MM.1S (cell line): ENCODE data around the gene CCHCR1.

ENCODE experiments used
- DNase-seq: peaks from one replicate; pipeline ENCODE4 v3.0.0-alpha.2; 2015
- H2AFZ ChIP-seq: fragments of 300-600 bp; sonication (generic); 2 replicates; pipeline ENCODE4 v1.6.0; 2016; ENCODE audit warnings: antibody characterized with exemption, low read length
- H3F3A ChIP-seq: fragments of 300-600 bp; sonication (generic); 2 replicates; pipeline ENCODE4 v1.6.1; 2016; ENCODE audit warnings: mild to moderate bottlenecking, antibody characterized with exemption, low read length, moderate library complexity, mixed read lengths; ENCODE audit not compliant: insufficient read depth
- H3K27ac ChIP-seq: fragments of 300-600 bp; sonication (generic); 2 replicates; pipeline ENCODE4 v1.5.1; 2016; ENCODE audit warnings: mild to moderate bottlenecking, low read length
- H3K27me3 ChIP-seq: fragments of 300-600 bp; sonication (generic); replicated peaks from 2 replicates; pipeline ENCODE4 v1.6.0; 2016; ENCODE audit warnings: low read length; ENCODE audit not compliant: insufficient read depth
- H3K36me3 ChIP-seq: fragments of 300-600 bp; sonication (generic); replicated peaks from 2 replicates; pipeline ENCODE4 v1.6.1; 2016; ENCODE audit warnings: mild to moderate bottlenecking, low read length, mixed read lengths; ENCODE audit not compliant: insufficient read depth
- H3K4me1 ChIP-seq: fragments of 300-600 bp; sonication (generic); 2 replicates; pipeline ENCODE4 v1.6.1; 2016; ENCODE audit warnings: low read length, mixed read lengths
- H3K4me2 ChIP-seq: fragments of 300-600 bp; sonication (generic); 2 replicates; pipeline ENCODE4 v1.6.0; 2016; ENCODE audit warnings: low read depth, low read length
- H3K4me3 ChIP-seq: fragments of 300-600 bp; sonication (generic); 2 replicates; pipeline ENCODE4 v1.5.1; 2016; ENCODE audit warnings: low read length, mixed read lengths
- H3K79me2 ChIP-seq: fragments of 300-600 bp; sonication (generic); 2 replicates; pipeline ENCODE4 v1.6.1; 2016; ENCODE audit warnings: mixed run types, low read length, mixed read lengths
- H3K9ac ChIP-seq: fragments of 300-600 bp; sonication (generic); 2 replicates; pipeline ENCODE4 v1.6.1; 2016; ENCODE audit warnings: low read length, mixed read lengths
- H3K9me2 ChIP-seq: fragments of 300-600 bp; sonication (generic); replicated peaks from 2 replicates; pipeline ENCODE4 v1.6.1; 2016; ENCODE audit warnings: mild to moderate bottlenecking, low read length, mixed read lengths; ENCODE audit not compliant: insufficient read depth
- H3K9me3 ChIP-seq: fragments of 300-600 bp; sonication (generic); replicated peaks from 2 replicates; pipeline ENCODE4 v1.6.1; 2016; ENCODE audit warnings: mild to moderate bottlenecking, low read length, mixed read lengths; ENCODE audit not compliant: insufficient read depth
- H4K20me1 ChIP-seq: fragments of 300-600 bp; sonication (generic); 2 replicates; pipeline ENCODE4 v1.6.1; 2016; ENCODE audit warnings: mild to moderate bottlenecking, low read length, moderate library complexity, mixed read lengths; ENCODE audit not compliant: insufficient read depth
- EZH2 ChIP-seq: fragments of 300-600 bp; sonication (generic); optimal IDR thresholded peaks from 2 replicates; pipeline ENCODE3; 2017; ENCODE audit warnings: low read depth, mild to moderate bottlenecking, antibody characterized with exemption, low read length, mixed read lengths
- EZH2phosphoT487 ChIP-seq: fragments of 300-600 bp; sonication (generic); IDR thresholded peaks from 2 replicates; pipeline ENCODE4 v1.6.1; 2018; ENCODE audit warnings: antibody characterized with exemption, low read length
- TF ChIP-seq, protein P1 (sequence below): fragments of 300-600 bp; sonication (generic); IDR thresholded peaks from 2 replicates; pipeline ENCODE4 v1.5.1; 2016; ENCODE audit warnings: antibody characterized with exemption, low read length, mixed read lengths

The CCHCR1 gene

DNA sequence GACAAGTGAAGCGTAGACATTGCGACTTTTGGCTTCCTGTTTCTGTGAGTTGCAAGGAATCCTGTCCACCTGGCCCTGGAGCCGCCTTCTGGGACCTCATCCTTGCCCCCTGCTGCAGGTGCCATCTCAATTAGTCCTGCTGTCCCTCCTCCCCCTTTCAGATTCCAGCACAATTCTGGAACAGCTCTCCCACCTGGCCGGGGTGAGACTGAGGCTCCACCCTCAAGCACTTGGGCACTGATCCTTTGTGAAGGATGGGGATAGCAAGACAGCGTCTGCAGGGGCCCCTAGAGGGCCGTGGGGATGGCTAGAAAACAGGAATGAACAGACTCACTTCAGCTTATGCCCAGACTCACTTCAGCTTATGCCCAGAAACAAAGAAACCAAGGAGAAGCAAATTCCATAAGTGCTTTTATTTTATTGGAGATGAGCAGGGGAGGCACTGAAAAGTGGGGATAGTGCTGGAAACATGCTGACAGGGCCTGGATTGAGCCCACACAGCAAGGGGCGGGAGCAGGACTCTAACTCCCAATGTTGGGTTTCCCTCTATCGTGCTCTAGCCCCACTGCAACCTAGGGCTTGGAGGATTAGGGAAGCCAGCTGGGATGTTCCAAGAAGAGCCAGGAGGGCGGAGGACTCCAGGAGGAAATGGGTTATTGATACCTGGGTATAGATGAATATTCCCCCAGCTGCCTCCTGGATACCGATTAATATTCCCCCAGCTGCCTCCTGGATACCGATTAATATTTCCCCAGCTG lies 46.6 kb downstream of the CCHCR1 start:
- Histone ChIP-seq H3K27ac (no peak overlapping the region), H3K79me2 (no peaks in the 10 kb centered on the region)

DNA sequence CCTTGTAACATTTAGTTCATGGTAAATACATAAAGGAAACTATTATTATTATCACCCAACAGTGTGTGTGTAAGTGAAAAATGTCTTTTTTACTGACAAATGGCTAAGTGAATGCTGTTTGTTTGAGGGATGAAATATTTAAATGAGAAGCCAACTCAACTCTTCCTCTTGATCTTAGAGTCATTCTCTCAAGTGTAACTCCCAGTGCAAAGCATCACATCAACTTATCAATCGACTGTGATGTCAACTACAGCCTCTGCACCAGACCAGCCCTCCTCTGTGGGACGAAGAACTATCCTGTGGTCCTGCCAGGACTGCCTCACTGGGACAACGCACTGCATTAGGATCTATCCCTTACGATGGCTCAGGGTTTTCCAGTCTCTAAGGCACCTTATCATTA lies 50.5 kb downstream of the CCHCR1 start:
- TF ChIP-seq EZH2 (no peak), EZH2phosphoT487 (no peak)
- TF ChIP-seq, protein P1, sequence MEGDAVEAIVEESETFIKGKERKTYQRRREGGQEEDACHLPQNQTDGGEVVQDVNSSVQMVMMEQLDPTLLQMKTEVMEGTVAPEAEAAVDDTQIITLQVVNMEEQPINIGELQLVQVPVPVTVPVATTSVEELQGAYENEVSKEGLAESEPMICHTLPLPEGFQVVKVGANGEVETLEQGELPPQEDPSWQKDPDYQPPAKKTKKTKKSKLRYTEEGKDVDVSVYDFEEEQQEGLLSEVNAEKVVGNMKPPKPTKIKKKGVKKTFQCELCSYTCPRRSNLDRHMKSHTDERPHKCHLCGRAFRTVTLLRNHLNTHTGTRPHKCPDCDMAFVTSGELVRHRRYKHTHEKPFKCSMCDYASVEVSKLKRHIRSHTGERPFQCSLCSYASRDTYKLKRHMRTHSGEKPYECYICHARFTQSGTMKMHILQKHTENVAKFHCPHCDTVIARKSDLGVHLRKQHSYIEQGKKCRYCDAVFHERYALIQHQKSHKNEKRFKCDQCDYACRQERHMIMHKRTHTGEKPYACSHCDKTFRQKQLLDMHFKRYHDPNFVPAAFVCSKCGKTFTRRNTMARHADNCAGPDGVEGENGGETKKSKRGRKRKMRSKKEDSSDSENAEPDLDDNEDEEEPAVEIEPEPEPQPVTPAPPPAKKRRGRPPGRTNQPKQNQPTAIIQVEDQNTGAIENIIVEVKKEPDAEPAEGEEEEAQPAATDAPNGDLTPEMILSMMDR: no peak
- Histone ChIP-seq H3K9me2 (no peaks in the 10 kb centered on the region), H3K4me1 (no peaks in the 10 kb centered on the region), H3K27me3 (peaks cover 32% of the 10 kb centered on the region), H2AFZ (no peak overlapping the region), H3F3A (no peaks in the 10 kb centered on the region), H3K4me2 (no peak overlapping the region), H3K79me2 (no peaks in the 10 kb centered on the region), H3K9ac (no peak overlapping the region), H3K27ac (no peak overlapping the region), H3K36me3 (no peaks in the 10 kb centered on the region), H3K4me3 (no peak overlapping the region), H4K20me1 (no peaks in the 10 kb centered on the region), H3K9me3 (no peaks in the 10 kb centered on the region)
- no peak for DNase-seq

More for the DNA sequence above, 46.6 kb downstream of the CCHCR1 start:
- Histone ChIP-seq H3K4me1 (no peaks in the 10 kb centered on the region), H3K9ac (no peak overlapping the region), H3K27me3 (peaks cover 61% of the 10 kb centered on the region), H3K4me3 (no peak overlapping the region), H4K20me1 (no peaks in the 10 kb centered on the region), H3K36me3 (no peaks in the 10 kb centered on the region), H3F3A (no peaks in the 10 kb centered on the region), H3K9me2 (no peaks in the 10 kb centered on the region), H3K9me3 (no peaks in the 10 kb centered on the region), H3K4me2 (no peak overlapping the region), H2AFZ (no peak overlapping the region)
- no peak for TF ChIP-seq EZH2phosphoT487
- DNase-seq: no peak

DNA sequence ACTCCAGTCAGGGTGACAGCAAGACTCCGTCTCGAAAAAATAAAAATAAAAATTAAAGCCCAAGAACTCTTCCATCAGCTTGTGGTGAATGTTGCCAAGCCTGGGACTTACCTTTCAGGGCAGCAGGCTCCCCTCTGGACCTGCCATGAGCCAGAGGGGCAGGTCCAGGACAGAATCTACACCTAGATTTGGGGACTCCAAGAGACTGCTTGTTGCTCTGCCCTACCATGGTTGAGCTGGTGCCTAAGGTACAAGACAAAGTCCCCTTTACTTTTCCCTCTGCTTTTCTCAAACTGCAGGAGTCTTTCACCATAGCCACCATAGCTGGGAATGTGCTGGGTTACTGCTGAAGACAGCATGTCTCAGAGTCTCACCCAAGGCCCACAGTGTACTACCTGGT lies 54.5 kb downstream of the CCHCR1 start:
- no peaks in the 10 kb centered on the region for H3F3A ChIP-seq
- H3K9ac ChIP-seq: no peak overlapping the region
- no peak for DNase-seq
- H3K4me3 ChIP-seq: no peak overlapping the region
- H2AFZ ChIP-seq: no peak overlapping the region
- H3K4me2 ChIP-seq: no peak overlapping the region
- TF ChIP-seq EZH2 (no peak), EZH2phosphoT487 (no peak)
- TF ChIP-seq, protein P1: no peak
- no peaks in the 10 kb centered on the region for H3K9me2 ChIP-seq
- no peaks in the 10 kb centered on the region for H3K79me2 ChIP-seq
- no peaks in the 10 kb centered on the region for H4K20me1 ChIP-seq
- H3K9me3 ChIP-seq: no peaks in the 10 kb centered on the region
- H3K27ac ChIP-seq: no peak overlapping the region
- no peaks in the 10 kb centered on the region for H3K36me3 ChIP-seq
- H3K27me3 ChIP-seq: peaks cover 4% of the 10 kb centered on the region; the same call in 1 of the 2 replicates
- no peaks in the 10 kb centered on the region for H3K4me1 ChIP-seq

DNA sequence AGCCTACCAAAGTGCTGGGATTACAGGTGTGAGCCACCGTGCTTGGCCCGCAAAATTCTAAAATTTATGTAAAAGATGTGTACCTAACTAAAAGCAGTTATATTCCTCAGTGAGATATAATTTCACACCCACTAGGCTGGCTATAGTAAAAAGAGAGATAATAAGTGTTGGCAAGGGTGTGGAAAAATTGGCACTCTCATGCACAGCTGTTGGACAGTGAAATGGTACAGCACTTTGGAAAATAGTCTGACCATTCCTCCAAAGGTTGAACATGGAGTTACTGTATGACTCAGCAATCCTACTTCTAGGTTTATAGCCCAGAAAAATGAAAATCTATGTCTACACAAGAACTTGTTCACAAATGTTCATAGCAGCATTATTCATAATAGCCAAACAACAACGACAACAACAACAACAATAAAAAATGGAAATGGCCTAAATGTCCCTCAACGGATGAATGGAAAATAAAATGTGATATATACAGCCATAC lies 59.1 kb downstream of the CCHCR1 start:
- Histone ChIP-seq H3K4me1 (peaks cover 13% of the 10 kb centered on the region), H3K4me2 (no peak overlapping the region), H3F3A (peaks cover 3% of the 10 kb centered on the region; the same call in 1 of the 2 replicates), H3K9ac (no peak overlapping the region), H3K27ac (no peak overlapping the region), H3K79me2 (no peaks in the 10 kb centered on the region), H4K20me1 (no peaks in the 10 kb centered on the region), H3K4me3 (no peak overlapping the region), H3K27me3 (no peaks in the 10 kb centered on the region), H2AFZ (no peak overlapping the region), H3K9me2 (no peaks in the 10 kb centered on the region), H3K9me3 (no peaks in the 10 kb centered on the region), H3K36me3 (no peaks in the 10 kb centered on the region)
- DNase-seq: no peak
- TF ChIP-seq EZH2: no peak
- TF ChIP-seq, protein P1: no peak
